Measurements from ENCODE around the gene ZMYND10. TPM values are rescaled to one million over a fixed set of nuclear protein-coding genes. Genes with fewer than 3 reads are reported as not detected.

ZMYND10 gene
- total RNA-seq, 1 donor from 2014 or later: not detected

DNA sequence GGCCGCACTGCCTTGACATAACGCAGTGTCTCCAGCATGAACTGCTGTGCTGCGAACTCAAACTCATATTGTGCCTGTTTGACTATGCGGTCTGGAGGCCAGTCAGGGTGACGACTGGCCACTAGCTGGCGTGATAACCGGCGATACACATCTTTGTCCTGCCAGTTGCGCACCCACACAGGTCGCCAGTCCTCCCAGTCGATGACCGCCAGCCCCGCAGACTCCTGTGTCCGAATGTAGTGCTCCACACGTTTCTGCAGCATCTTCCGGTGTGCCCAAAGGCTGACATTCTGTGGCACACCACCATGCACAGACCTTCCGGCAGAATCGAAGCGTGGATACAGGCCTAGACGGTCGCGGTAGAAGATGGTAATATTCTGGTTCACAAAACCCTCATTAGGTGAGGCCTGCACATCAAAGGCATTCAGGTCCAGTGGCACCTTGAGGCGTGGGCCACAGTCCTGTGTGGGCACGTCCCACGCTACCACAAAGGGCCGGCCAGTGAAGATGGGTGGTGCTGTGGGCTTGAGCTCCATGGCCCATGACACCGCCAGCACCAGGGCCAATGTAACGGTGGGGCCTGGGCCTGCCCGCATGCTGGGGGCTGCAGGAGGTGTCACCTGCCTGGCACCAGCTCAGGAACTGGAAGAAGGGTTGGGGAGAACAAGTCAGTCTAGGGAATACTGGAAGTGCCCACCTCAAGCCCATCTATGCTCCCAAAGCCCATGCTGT, 25.5 kb downstream of the ZMYND10 start:
- TF ChIP-seq CTCF (IDR thresholded peaks at IDR 0.05): no peak
- Histone ChIP-seq H3K27ac (peak overlapping the region; percentile 92 to 93), H3K4me1 (peaks cover 8 to 28% of the 10 kb centered on the region in 2 donors), H3K9me3 (no peaks in the 10 kb centered on the region), H3K36me3 (peaks cover 0 to 24% of the 10 kb centered on the region in 2 donors), H3K4me3 (peak overlapping the region; percentile 66 to 81), H3K27me3 (no peaks in the 10 kb centered on the region)
- no peak for DNase-seq (ENCODE audit: low spot score in 2 of 2)
- intact Hi-C loops (cut with DNase I): no loop called here

GRCh38 chr3:50319181-50319893, 26.2 kb downstream of the ZMYND10 start:
- no peak for TF ChIP-seq CTCF (IDR thresholded peaks at IDR 0.05)
- peaks cover 8 to 28% of the 10 kb centered on the region in 2 donors for H3K4me1 ChIP-seq
- H3K36me3 ChIP-seq: peaks cover 0 to 21% of the 10 kb centered on the region in 2 donors
- peak overlapping the region in 1 of 2 donors; percentile 19 for H3K27ac ChIP-seq
- no peaks in the 10 kb centered on the region for H3K27me3 ChIP-seq
- peak overlapping the region in 1 of 2 donors; percentile 66 for H3K4me3 ChIP-seq
- H3K9me3 ChIP-seq: no peaks in the 10 kb centered on the region
- intact Hi-C loops (cut with DNase I): no loop called here
- no peak for DNase-seq (ENCODE audit: low spot score in 2 of 2)

- Histone ChIP-seq H3K4me3 (peak overlapping the region in 1 of 2 donors; percentile 21), H3K4me1 (peaks cover 8 to 28% of the 10 kb centered on the region in 2 donors)
- no peak for DNase-seq (ENCODE audit: low spot score in 2 of 2)
Measured at GRCh38 chr3:50318615-50319014, 26.9 kb downstream of the ZMYND10 start.

GRCh38 chr3:50318163-50318562, 27.4 kb downstream of the ZMYND10 start:
- Histone ChIP-seq H3K4me3 (peak overlapping the region in 1 of 2 donors; percentile 5), H3K27ac (no peak overlapping the region), H3K9me3 (no peaks in the 10 kb centered on the region), H3K4me1 (peaks cover 8 to 28% of the 10 kb centered on the region in 2 donors), H3K36me3 (peaks cover 0 to 21% of the 10 kb centered on the region in 2 donors), H3K27me3 (no peaks in the 10 kb centered on the region)
- no peak for DNase-seq (ENCODE audit: low spot score in 2 of 2)
- intact Hi-C loops (cut with DNase I): no loop called here
- TF ChIP-seq CTCF (IDR thresholded peaks at IDR 0.05): no peak

More at GRCh38 chr3:50318615-50319014, 26.9 kb downstream of the ZMYND10 start:
- H3K27ac ChIP-seq: peak overlapping the region in 1 of 2 donors; percentile 19
- intact Hi-C loops (cut with DNase I): no loop called here
- H3K36me3 ChIP-seq: peaks cover 0 to 21% of the 10 kb centered on the region in 2 donors
- H3K9me3 ChIP-seq: no peaks in the 10 kb centered on the region
- TF ChIP-seq CTCF (IDR thresholded peaks at IDR 0.05): no peak
- no peaks in the 10 kb centered on the region for H3K27me3 ChIP-seq

- Histone ChIP-seq H3K4me3 (no peak overlapping the region), H3K4me1 (peaks cover 8 to 27% of the 10 kb centered on the region in 2 donors), H3K27me3 (no peaks in the 10 kb centered on the region), H3K9me3 (no peaks in the 10 kb centered on the region), H3K36me3 (peaks cover 0 to 21% of the 10 kb centered on the region in 2 donors), H3K27ac (no peak overlapping the region)
- intact Hi-C loops (cut with DNase I): no loop called here
- TF ChIP-seq CTCF (IDR thresholded peaks at IDR 0.05): no peak
- DNase-seq (ENCODE audit: low spot score in 2 of 2): no peak
Measured at GRCh38 chr3:50317300-50317699, 28.2 kb downstream of the ZMYND10 start.

Measured in ascending aorta (tissue), 2 donors.